Colon (tissue), 2 donors: ENCODE data around the gene COL12A1.

Source experiments
- FAIRE-seq: peaks from 2 replicates; lab custom pipeline; 2012; peaks lifted over from hg19 to GRCh38; lab: Jason Lieb, UNC
- donor health status: control.
- donor health status: control.

Gene COL12A1

DNA sequence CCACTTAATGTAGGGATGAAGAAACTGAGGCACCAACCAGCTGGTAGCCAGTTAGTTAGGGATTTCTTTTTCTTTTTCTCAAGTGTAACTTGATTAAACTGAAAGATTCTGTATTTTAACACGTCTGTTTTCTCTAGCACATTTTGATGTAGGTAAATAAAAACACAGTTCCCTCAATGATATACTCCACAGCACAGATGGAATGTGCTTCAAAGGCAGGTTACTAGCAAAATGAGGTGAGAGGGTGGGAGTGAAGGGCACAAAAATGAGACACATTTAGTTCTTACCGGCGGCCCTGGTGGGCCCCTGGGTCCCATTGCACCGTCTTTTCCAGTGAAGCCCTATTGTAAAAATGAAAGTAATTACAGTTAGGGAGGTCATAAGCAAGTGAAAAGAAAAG lies 108.9 kb downstream of the COL12A1 start:
- no peak for FAIRE-seq

DNA sequence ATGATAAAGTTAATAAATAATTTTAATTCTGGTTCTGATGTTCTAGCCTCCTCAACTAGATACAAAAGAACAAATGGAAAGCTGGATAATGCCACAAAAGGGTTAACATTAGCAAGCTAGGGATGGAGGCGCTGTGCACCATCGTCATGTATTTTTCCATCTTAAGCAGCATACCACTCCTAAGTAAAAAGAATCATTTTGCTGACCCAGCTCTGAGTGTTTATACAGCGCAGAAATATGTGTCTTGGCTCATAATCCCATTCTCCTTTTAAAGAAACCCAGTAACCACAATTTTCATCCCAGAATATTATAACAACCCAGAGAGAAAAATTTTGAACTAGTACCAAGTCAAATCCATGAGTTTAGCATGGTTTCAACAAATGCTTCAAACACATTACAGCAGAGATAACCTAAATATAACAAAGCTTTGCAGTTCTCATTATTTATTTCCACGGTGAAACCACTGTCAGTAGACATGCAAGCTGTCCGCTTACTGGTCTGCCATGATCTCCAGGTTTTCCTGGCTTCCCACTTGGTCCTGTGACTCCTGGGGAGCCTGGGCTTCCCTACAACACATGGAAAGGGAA lies 111.1 kb downstream of the COL12A1 start:
- no peak for FAIRE-seq

DNA sequence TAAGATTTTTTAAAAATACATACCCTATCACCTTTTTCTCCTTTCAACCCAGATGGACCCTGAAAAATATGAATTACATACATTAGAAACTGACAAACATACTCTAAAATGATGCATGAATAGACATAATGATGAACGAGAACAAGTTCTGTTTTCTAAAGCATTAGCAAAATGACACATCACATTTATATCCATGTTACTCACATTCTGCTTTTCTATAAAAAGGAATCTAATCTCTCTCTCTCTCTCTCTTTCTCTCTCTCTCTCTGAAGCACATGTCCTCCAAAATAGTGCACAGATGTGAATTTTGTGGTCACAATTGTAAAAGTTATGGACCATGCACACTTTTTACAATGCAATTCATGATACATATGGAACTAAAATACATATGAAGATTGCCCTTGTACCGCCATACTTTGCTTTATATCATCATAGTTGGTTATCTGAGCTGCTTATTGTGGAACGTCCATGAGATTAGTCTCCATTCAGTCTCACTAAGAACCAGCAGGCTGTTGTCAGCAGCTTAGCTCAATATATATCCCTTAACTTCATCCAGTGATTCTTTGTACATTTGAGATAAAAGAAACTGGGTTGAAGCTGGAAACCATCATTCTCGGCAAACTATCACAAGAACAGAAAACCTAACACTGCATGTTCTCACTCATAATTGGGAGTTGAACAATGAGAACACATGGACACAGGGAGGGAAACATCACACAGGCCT lies 114.2 kb downstream of the COL12A1 start:
- no peak for FAIRE-seq

DNA sequence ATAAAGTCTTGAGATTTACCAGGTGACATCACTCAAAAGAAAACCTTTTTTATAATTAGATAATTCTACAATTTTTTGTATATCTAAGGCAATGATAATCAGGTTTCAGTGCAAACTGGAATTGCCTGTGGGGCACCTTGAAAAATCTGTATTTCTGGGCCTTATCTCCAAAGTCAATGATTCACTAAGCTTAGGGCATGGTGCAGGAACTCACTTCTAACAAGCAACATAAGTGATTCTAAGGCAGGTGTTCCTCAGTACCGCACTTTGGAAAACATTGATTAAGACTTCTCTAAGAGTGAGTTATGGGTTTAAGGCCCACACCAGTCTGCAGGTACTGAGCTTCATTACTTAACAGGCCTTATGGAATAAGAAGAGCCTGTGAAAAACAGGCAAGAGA lies 115.3 kb downstream of the COL12A1 start:
- FAIRE-seq: no peak

DNA sequence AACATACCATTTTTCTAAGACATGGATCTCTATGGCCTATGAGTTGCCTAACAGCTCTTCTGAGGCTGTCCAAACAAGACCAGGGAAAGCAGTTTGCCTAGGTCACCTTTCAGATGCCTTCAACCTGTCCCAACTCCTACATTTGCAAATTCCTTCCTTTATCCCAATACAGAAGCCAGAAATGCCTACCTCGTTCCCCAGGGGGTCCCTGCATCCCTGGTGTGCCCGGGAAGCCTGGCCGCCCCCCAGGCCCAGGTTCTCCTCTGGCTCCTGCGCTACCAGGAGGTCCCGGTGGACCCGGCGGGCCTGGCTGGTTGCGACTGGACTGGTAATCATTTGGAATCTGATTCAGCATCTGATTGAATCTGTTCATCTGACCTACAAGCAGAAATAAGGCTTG lies 115.9 kb downstream of the COL12A1 start:
- FAIRE-seq: no peak

DNA sequence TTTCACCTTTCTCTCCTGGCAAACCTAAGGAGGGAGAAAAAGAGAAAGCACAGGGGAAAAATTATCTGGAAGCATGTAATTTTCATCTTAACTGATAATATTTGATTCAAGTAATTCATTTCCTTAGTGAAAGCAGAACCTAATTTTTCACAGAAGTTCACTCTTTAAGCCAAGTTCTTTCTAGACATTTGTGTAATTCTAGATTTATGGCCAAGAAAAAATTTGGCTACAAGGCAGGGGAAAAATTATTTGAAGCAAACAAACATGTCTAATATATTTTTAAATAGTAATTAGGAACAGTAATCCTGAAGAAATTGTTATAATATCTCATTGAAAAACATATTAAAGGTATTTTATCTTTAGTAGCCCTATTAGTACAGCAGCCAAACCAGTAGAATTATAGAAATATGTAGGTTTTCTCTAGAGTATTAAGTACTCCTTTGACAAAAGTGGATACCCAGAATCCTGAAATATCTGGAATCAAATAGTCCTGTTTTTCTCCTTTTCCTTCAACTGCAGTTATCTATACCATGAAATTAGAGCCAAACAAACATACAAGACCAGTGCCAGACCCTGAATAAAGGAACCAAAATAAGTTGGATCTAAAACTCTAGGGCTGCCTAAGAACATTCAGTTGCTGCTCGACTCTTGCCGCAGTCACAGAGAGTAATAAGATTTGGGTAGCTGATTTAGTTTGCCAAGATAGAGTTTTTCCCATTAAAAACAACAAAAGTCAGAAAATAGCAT lies 116.5 kb downstream of the COL12A1 start:
- FAIRE-seq: no peak

DNA sequence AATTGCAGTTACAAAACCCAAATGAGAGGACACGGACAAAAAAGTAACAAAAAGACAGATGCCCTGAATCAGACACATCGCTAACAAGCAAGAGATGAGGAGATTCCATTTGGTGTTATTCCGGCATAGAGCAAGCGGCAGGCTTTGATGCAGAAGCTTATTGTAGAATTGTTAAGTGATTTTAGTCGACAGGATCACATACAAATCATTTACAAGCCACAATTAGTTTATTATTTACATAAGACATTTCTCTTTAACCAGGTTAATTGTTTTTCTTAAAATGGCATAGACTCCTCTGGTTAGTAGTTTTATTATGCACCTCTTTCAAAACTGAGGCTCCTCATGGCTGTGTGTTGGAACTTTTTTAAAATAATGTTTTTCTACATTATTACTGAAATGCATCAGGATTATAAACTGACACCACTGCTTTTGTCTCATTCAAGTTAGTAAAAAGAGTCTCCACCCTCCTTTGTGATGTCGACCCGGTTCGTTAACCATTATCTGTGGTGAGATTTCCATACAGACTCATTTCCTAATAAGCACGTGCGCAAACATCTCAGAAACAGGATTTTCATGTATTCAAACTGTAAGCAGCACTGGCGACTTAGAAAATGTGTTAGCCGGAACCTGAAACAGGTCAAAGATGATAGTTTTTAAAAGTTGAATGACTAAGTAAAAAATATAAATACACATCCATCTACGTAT lies 119.8 kb downstream of the COL12A1 start:
- FAIRE-seq: no peak

DNA sequence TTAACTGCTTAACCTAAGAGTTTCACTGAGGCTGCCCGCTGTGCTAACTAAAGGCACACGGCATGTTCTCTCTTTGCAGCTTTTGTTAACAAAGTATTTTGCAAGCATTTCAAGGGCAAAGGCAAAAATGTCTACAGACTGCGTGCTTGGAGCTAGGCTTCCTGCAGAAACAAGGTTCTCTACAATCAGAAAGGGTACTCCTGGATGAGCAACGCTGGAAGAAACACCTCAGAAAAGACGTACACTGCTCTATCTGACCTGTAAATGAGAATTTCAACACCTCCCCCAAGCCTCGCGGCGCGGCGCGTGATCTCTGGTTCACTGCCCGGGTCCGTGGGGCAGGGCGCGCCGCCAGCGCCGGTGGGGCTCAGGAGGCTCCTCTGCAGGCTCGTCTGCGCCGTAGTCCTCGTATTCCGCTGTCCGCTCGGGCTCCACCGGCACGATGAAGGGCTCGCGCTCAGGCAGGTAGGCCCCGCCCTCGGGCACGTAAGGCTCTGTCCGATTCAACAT lies 120.9 kb downstream of the COL12A1 start:
- FAIRE-seq: no peak

DNA sequence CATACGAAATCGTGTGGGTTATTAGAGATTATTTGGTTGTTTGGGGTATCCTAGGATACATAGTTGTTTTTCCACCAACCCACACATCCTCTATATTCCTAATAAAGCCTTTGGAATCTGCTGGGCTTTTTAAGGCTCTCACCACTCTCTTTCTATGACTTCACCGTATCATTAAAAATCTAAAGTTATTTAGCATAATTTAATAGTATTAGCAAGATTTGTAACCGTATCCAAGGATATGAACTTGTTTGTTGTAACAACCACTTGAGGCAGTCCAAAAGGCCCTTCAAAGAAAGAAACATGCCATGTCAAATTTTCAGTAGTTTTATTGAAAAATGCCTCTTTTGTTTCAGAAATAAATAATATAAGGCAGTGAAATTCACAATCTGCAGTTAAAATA lies 121.8 kb downstream of the COL12A1 start:
- no peak for FAIRE-seq

DNA sequence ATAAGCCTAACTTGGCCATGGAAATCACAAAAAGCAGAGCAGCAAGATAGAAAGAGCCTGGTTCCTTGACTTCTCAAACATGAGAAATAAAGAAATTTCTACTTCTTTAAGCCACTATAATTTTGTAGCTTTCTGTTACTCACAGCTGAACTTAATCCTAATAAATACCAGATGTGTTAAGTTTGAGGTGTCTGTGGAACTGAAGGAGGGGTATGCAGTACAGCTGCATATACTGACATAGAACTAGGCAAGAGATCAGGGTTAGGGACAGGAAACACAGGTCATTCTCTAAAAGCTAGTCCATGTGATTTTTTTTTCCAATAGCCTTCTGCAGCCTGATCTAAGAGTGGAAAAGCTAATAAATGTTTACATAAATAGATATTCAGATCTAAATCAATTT lies 123.9 kb downstream of the COL12A1 start:
- FAIRE-seq: no peak

DNA sequence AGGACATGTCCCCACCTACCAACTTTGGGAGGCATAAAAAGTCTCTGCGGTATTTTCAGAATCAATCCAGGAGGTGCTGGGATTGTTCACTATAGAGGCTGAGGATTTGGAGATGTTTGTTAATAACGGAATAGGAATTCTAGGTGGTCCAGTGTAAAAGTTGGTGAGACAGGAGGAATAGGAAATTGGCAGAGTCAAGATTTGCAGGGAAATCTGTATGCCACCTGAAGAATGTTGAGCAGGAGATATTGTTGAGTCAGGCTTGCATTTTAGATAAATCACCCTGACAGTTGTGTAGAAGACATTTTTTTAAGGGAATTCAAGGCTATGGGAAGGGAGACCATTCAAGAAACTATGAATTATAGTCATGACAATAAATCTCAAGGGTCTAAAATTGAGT lies 124.8 kb downstream of the COL12A1 start:
- FAIRE-seq: no peak

DNA sequence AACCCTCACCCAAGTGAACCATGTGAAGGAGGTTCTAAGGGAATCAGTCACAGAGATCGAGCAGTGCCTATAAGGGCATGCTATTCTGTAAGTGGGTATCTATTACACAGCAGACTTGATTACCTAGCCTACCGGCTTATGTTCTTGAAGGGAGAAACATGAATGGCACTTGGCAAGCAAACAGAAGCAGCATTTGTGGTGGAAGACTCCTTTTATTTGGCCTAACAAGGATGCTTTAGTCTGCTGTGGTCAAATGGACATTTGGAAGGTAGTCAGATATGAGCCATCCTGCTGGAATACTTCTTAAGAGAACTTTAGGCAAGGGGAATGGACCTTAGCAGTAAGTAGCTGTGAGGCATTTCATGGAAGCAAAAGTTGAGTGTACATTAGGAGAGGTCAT lies 126.3 kb downstream of the COL12A1 start:
- FAIRE-seq: no peak

DNA sequence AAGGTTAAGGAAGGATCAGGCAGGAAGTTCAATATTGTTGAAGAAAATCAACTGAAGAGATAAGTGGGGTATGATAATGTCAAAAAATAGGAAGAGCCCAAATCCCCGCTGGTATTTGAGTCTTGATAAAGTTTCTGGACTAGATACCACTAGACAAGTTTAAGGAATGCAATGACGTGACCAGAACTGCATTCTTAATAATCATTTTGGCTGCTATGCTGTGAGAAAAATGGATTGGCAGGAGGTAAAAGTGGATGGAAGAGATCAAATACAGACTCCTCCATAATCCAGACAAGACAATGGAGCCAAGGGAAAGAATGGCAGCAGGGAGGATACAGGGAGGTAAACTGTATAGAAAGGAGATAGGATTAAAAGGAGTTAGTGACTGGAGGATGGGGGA lies 128.2 kb downstream of the COL12A1 start:
- no peak for FAIRE-seq

DNA sequence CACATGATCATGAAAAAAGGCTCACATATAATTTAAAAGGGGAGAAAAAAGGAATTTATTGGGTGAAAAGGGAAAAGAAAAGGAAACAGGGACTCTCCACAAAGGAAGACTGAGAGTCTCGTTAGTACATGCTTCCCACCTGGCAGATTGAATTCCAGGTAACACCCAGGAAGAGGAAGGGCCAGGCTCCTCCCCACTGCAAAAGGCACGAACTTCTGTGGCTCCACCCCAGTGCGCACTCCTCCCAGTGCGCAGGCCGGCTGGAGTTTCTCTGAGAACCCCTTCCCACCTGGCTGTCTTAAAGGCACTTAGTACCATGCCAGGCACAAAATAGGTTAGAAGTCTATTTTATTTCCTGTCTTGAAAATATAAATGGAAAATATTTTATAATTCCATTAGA lies 129.8 kb downstream of the COL12A1 start:
- no peak for FAIRE-seq

DNA sequence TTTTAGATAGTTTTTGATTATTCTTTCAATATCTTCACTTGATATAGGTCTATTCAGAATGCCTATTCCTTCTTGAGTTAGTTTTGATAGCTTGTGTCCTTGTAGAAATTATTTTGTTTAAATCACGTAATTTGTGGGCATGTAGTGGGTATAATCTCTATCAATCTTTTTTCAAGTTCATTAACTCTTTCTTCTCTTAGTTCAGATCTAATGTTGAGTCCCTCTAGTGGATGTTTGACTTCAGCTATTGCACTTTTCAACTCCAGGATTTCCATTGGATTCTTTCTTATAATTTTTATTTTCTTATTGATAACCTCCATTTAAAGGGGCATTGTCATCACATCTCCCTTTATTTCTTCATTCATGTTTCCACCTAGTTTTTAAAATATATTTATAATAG lies 135.6 kb downstream of the COL12A1 start:
- FAIRE-seq: no peak

DNA sequence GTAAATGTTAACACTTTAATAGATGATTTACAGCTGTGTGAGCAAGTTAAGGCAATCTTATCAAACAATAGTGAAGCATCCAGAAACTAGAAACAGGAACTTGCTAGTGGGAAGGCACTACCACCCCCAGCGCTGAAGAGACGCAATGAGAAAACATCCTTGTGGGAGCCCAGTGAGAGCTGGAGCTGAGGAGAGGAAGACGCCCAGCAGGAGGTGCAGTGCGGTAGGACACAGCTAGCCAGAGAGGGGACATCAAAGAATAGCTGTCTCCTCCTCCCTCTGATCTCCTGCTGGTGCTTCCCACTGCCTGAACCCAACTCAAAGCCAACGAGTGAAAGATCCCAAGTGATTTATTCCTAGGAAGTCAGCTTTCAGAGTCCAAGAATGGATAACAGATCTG lies 140.3 kb downstream of the COL12A1 start:
- no peak for FAIRE-seq

DNA sequence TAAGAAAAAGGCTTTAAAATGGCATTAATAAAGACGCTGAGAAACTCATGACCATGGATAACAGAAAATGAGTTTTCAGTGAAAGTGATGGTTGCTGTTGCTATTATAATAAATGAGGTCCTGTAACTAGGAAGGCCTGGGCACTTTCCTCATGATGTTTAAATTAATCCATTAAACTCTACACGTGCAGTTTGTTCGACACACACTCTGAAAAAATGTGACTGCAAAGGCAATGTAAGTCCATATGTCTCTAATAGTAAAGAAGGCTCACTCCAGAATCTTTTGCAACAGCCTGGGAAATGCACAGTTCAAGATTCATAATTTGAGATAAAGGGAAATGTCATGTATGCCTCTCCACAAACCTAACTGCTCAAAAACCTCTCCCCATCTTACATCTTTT lies 153.4 kb downstream of the COL12A1 start:
- no peak for FAIRE-seq

DNA sequence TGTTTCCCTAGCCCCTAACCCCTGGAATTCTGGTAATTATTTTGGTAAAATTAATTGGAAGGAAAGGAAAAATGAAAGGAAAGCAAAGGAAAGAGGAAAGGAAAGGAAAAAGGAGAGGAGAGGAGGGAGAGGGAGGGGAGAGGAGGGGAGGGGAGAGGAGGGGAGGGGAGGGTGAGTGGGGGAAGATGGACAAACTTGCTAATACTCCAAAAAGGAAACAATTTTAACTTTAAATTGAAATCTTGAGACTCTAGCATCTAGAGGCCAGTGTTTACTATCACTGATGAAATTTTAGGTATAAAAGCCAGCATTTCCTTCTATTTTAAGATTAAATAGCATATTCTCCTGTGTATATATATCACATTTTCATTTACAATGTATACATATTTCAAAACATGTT lies 156.5 kb downstream of the COL12A1 start:
- no peak for FAIRE-seq

DNA sequence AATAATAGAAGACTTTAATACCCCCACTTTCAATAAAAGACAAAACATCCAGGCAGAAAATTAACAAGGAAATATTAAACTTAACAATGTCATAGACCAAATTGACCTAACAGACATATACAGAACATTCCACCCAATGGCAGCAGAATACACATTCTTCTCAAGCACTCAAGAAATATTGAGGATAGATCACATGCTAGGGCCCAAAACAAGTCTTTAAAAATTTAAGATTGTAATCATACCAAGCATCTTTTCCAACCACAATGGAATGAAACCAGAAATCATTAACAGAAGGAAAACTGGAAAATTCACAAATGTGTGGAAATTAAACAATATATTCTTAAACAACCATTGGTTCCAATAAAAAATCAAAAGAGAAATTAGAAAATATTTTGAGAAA lies 161.0 kb downstream of the COL12A1 start:
- FAIRE-seq: no peak

DNA sequence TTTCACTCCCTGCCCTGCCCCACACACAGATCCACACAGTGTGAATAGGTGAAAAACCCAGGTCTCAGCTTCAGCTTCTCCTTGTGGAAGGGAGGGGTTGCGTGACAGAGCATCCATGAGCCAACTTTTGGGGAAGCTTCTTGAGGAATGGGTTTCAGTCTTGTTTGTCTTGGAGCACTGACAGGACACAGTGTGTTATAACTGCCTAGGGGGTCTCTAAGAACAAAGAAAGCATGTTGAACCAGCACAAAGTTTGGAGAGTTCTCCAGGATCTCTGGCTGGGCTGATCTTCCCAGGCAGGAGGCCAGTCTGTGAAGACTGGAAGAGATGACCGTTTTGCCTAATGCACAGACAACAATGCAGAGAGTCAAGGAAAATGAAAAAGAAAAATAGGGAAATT lies 164.5 kb downstream of the COL12A1 start:
- FAIRE-seq: no peak
